ENCODE measurements around the gene NUBPL.
"Not testable (repeated sequence)": the region's sequence is repeated elsewhere in the genome, so short reads cannot be mapped to it uniquely, and the experiment has no call there.

Gene NUBPL

DNA sequence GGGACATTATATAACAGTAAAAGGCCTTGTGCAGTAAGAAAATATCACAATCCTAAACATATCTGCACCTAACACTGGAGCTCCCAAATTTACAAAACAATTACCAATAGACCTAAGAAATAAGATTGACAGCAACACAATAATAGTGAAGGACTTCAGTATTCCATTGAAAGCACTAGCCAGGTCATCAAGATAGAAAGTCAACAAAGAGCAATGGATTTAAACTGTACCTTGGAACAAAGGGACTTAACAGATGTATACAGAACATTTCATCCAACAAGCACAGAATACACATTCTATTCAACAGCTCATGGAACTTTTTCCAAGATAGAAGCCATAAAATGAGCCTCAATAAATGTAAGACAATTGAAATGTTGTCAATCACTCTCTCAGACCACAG, 306.4 kb downstream of the NUBPL start:
- Histone ChIP-seq H3K4me3 (ENCODE audit: low read depth, low read length) (no peak overlapping the region), H3K4me1 (ENCODE audit: control insufficient read depth, insufficient read depth, low read length) (no peaks in the 10 kb centered on the region), H3K27me3 (ENCODE audit: control insufficient read depth, insufficient read depth, low read length) (no peaks in the 10 kb centered on the region), H3K36me3 (ENCODE audit: control insufficient read depth, insufficient read depth, low read length) (no peaks in the 10 kb centered on the region), H3K9ac (ENCODE audit: low read depth, low read length) (no peak overlapping the region), H3K9me3 (ENCODE audit: control insufficient read depth, insufficient read depth, low read length) (no peaks in the 10 kb centered on the region)

- not testable (repeated sequence) for H3K4me1 ChIP-seq (ENCODE audit: control insufficient read depth, insufficient read depth, low read length); H3K9ac ChIP-seq (ENCODE audit: low read depth, low read length); H3K9me3 ChIP-seq (ENCODE audit: control insufficient read depth, insufficient read depth, low read length); H3K4me3 ChIP-seq (ENCODE audit: low read depth, low read length); H3K27me3 ChIP-seq (ENCODE audit: control insufficient read depth, insufficient read depth, low read length); H3K36me3 ChIP-seq (ENCODE audit: control insufficient read depth, insufficient read depth, low read length)
Observed at GRCh38 chr14:31868096-31868495, 306.9 kb downstream of the NUBPL start.

GRCh38 chr14:31876741-31877140, 315.5 kb downstream of the NUBPL start:
- H3K4me3 ChIP-seq (ENCODE audit: low read depth, low read length) = no peak overlapping the region

GRCh38 chr14:31877255-31877798, 316.1 kb downstream of the NUBPL start:
- Histone ChIP-seq H3K27me3 (ENCODE audit: control insufficient read depth, insufficient read depth, low read length) (no peaks in the 10 kb centered on the region), H3K36me3 (ENCODE audit: control insufficient read depth, insufficient read depth, low read length) (no peaks in the 10 kb centered on the region), H3K4me1 (ENCODE audit: control insufficient read depth, insufficient read depth, low read length) (no peaks in the 10 kb centered on the region), H3K4me3 (ENCODE audit: low read depth, low read length) (no peak overlapping the region), H3K9ac (ENCODE audit: low read depth, low read length) (no peak overlapping the region), H3K9me3 (ENCODE audit: control insufficient read depth, insufficient read depth, low read length) (no peaks in the 10 kb centered on the region)

More at GRCh38 chr14:31876741-31877140, 315.5 kb downstream of the NUBPL start:
- H3K4me1 ChIP-seq (ENCODE audit: control insufficient read depth, insufficient read depth, low read length) = no peaks in the 10 kb centered on the region
- H3K36me3 ChIP-seq (ENCODE audit: control insufficient read depth, insufficient read depth, low read length) = no peaks in the 10 kb centered on the region
- no peak overlapping the region for H3K9ac ChIP-seq (ENCODE audit: low read depth, low read length)
- no peaks in the 10 kb centered on the region for H3K27me3 ChIP-seq (ENCODE audit: control insufficient read depth, insufficient read depth, low read length)
- no peaks in the 10 kb centered on the region for H3K9me3 ChIP-seq (ENCODE audit: control insufficient read depth, insufficient read depth, low read length)

DNA sequence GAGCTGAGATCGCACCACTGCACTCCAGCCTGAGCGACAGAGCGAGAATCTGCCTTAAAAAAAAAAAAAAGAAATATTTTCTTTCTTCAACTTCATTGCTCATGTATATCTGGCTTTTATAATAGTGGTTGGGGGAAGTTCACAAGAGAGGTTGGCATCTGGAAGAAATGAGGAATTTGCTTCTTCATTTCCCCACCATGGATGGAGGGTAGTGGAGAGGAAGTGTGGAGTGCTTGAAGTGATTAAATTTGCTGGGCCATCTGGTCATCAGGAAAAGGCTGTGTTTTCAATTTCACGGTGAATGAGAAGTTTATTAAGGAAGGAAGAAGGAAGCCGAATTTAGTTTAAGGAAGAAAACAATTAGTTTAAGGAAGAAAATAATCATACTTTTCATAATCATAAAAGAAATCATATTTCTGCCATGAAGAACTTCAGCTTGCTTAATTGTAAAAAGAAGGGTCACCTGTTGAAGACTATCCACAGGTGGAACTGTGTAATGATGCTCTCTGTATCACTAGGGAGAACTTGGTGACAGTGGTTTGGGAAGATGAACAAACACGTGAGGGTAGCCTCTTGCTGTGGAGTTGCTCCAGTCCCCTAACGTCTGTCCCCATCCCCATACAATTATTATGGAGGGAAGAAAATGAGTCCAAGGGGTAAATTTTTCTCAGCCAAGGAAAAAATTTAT, 318.6 kb downstream of the NUBPL start:
- no peaks in the 10 kb centered on the region for H3K36me3 ChIP-seq (ENCODE audit: control insufficient read depth, insufficient read depth, low read length)
- H3K27me3 ChIP-seq (ENCODE audit: control insufficient read depth, insufficient read depth, low read length) = no peaks in the 10 kb centered on the region
- no peaks in the 10 kb centered on the region for H3K4me1 ChIP-seq (ENCODE audit: control insufficient read depth, insufficient read depth, low read length)
- H3K9me3 ChIP-seq (ENCODE audit: control insufficient read depth, insufficient read depth, low read length) = no peaks in the 10 kb centered on the region
- H3K9ac ChIP-seq (ENCODE audit: low read depth, low read length) = no peak overlapping the region
- no peak overlapping the region for H3K4me3 ChIP-seq (ENCODE audit: low read depth, low read length)

DNA sequence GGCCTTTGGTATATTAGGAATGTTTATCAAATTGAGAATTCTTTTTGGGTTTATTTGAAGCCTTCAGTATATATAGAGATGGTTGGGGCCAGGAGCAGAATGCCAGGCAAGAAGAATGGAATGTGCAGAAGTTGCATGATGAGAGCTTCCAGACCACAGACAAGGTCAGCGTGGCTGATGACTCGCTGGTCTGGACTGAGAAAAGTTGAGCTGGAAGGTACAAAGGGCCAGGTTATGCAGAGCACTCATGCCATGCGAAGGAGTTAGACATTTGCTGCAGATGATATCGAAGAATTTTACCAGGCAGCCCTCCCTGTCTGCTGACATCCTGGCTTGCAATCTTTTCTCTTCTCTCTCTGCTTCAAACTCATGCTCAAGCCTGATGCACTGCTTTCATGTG, 319.7 kb downstream of the NUBPL start:
- H3K27me3 ChIP-seq (ENCODE audit: control insufficient read depth, insufficient read depth, low read length) = no peaks in the 10 kb centered on the region
- no peaks in the 10 kb centered on the region for H3K36me3 ChIP-seq (ENCODE audit: control insufficient read depth, insufficient read depth, low read length)
- no peaks in the 10 kb centered on the region for H3K9me3 ChIP-seq (ENCODE audit: control insufficient read depth, insufficient read depth, low read length)
- H3K4me1 ChIP-seq (ENCODE audit: control insufficient read depth, insufficient read depth, low read length) = no peaks in the 10 kb centered on the region
- no peak overlapping the region for H3K9ac ChIP-seq (ENCODE audit: low read depth, low read length)
- no peak overlapping the region for H3K4me3 ChIP-seq (ENCODE audit: low read depth, low read length)

- Histone ChIP-seq H3K27me3 (ENCODE audit: control insufficient read depth, insufficient read depth, low read length) (no peaks in the 10 kb centered on the region), H3K4me1 (ENCODE audit: control insufficient read depth, insufficient read depth, low read length) (no peaks in the 10 kb centered on the region), H3K9me3 (ENCODE audit: control insufficient read depth, insufficient read depth, low read length) (no peaks in the 10 kb centered on the region), H3K9ac (ENCODE audit: low read depth, low read length) (no peak overlapping the region), H3K36me3 (ENCODE audit: control insufficient read depth, insufficient read depth, low read length) (no peaks in the 10 kb centered on the region), H3K4me3 (ENCODE audit: low read depth, low read length) (no peak overlapping the region)
Observed at GRCh38 chr14:31881531-31882310, 320.5 kb downstream of the NUBPL start.

GRCh38 chr14:31884238-31884637, 323.0 kb downstream of the NUBPL start:
- Histone ChIP-seq H3K9me3 (ENCODE audit: control insufficient read depth, insufficient read depth, low read length) (no peaks in the 10 kb centered on the region), H3K4me3 (ENCODE audit: low read depth, low read length) (no peak overlapping the region), H3K27me3 (ENCODE audit: control insufficient read depth, insufficient read depth, low read length) (no peaks in the 10 kb centered on the region), H3K9ac (ENCODE audit: low read depth, low read length) (no peak overlapping the region), H3K36me3 (ENCODE audit: control insufficient read depth, insufficient read depth, low read length) (no peaks in the 10 kb centered on the region), H3K4me1 (ENCODE audit: control insufficient read depth, insufficient read depth, low read length) (no peaks in the 10 kb centered on the region)

DNA sequence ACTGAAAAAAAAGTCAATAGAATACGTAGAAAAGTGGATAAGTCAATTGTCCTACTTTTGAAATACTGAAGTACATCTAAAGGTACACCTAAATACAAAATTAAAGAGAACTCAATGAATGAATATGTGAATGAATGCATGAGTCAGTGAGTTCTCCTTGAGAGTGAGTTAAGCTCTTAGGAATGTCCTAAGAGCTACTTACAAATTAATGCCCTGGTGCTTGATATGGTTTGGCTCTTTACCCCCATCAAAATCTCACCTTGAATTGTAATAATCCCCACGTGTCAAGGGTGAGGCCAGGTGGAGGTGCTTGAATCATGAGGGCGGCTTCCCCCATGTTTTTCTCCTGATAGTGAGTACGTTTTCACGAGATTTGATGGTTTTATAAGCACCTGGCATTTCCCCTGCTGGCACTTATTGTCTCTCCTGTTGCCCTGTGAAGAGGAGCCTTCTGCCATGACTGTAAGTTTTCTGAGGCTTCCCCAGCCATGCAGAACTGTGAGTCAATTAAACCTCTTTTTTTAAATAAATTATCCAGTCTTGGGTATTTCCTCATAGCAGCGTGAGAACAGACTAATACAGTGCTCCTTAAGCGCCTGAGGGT, 323.7 kb downstream of the NUBPL start:
- Histone ChIP-seq H3K9me3 (ENCODE audit: control insufficient read depth, insufficient read depth, low read length) (no peaks in the 10 kb centered on the region), H3K27me3 (ENCODE audit: control insufficient read depth, insufficient read depth, low read length) (no peaks in the 10 kb centered on the region), H3K4me1 (ENCODE audit: control insufficient read depth, insufficient read depth, low read length) (no peaks in the 10 kb centered on the region), H3K9ac (ENCODE audit: low read depth, low read length) (no peak overlapping the region), H3K4me3 (ENCODE audit: low read depth, low read length) (no peak overlapping the region), H3K36me3 (ENCODE audit: control insufficient read depth, insufficient read depth, low read length) (no peaks in the 10 kb centered on the region)

GRCh38 chr14:31886156-31886835, 325.1 kb downstream of the NUBPL start:
- H3K36me3 ChIP-seq (ENCODE audit: control insufficient read depth, insufficient read depth, low read length) = no peaks in the 10 kb centered on the region
- H3K9me3 ChIP-seq (ENCODE audit: control insufficient read depth, insufficient read depth, low read length) = no peaks in the 10 kb centered on the region
- H3K9ac ChIP-seq (ENCODE audit: low read depth, low read length) = no peak overlapping the region
- no peaks in the 10 kb centered on the region for H3K27me3 ChIP-seq (ENCODE audit: control insufficient read depth, insufficient read depth, low read length)
- no peak overlapping the region for H3K4me3 ChIP-seq (ENCODE audit: low read depth, low read length)
- no peaks in the 10 kb centered on the region for H3K4me1 ChIP-seq (ENCODE audit: control insufficient read depth, insufficient read depth, low read length)

DNA sequence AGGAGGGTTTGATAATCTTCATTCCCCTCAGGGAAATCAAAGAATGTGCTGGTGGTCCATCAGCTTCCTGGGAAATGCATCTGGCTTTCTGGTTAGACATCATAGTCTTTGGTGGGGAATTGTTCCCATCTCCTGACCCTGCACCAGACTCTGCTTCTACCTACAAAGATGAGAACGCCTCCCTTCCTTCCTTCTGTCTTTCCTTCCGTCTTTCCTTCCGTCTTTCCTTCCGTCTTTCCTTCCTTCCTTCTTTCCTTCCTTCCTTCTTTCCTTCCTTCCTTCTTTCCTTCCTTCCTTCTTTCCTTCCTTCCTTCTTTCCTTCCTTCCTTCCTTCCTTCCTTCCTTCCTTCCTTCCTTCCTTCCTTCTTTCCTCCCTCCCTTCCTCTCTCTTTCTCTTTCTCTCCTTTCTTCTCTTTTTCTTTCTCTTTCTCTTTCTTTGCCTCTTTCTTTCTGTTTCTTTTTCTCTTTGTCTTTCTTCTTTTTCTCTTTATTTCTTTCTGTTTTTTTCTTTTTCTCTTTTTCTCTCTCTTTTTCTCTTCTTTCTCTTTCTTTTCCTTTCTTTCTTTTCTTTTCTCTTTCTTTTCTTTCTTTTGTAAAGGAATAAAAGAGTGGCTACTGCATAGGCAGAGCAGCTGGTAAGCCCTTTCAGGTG, 326.9 kb downstream of the NUBPL start:
- Histone ChIP-seq H3K4me1 (ENCODE audit: control insufficient read depth, insufficient read depth, low read length) (peaks cover under 1% of the 10 kb centered on the region), H3K9me3 (ENCODE audit: control insufficient read depth, insufficient read depth, low read length) (no peaks in the 10 kb centered on the region)

More for the DNA sequence above, 326.9 kb downstream of the NUBPL start:
- Histone ChIP-seq H3K27me3 (ENCODE audit: control insufficient read depth, insufficient read depth, low read length) (no peaks in the 10 kb centered on the region), H3K4me3 (ENCODE audit: low read depth, low read length) (no peak overlapping the region), H3K9ac (ENCODE audit: low read depth, low read length) (no peak overlapping the region), H3K36me3 (ENCODE audit: control insufficient read depth, insufficient read depth, low read length) (no peaks in the 10 kb centered on the region)

Data from iPS-15b (cell line).